Neutrophil (primary cell): Measurements from ENCODE around the gene CCBE1.

ENCODE experiments used
- H3K27ac ChIP-seq: fragments of 200-600 bp; sonication (generic); 2 replicates; pipeline ENCODE4 v1.5.1; 2016; ENCODE audit warnings: mild to moderate bottlenecking, moderate library complexity
- H3K27me3 ChIP-seq: fragments of 200-600 bp; sonication (generic); 2 replicates; pipeline ENCODE4 v1.6.0; 2016; ENCODE audit warnings: mild to moderate bottlenecking
- H3K36me3 ChIP-seq: fragments of 200-600 bp; sonication (generic); 2 replicates; pipeline ENCODE4 v1.5.1; 2017
- H3K4me1 ChIP-seq, 2 experiments: fragments of 200-600 bp in 1 of 2; sonication (generic) in 1 of 2; 1 replicate in 1 of 2; 2 replicates in 1 of 2; pipeline versions ENCODE4 v1.5.1 to v1.6.1; 2013 to 2016; ENCODE audit warnings: low read depth in 1 of 2, low read length in 1 of 2, mild to moderate bottlenecking in 1 of 2, moderate library complexity in 1 of 2; ENCODE audit not compliant: control insufficient read depth in 1 of 2, insufficient read depth in 1 of 2
- H3K4me3 ChIP-seq, 2 experiments: fragments of 200-600 bp in 1 of 2; sonication (generic) in 1 of 2; 1 replicate in 1 of 2; 2 replicates in 1 of 2; pipeline ENCODE4 v1.5.1; 2013 to 2016; ENCODE audit warnings: low read depth in 1 of 2, low read length in 1 of 2, mild to moderate bottlenecking in 1 of 2, moderate library complexity in 1 of 2
- H3K9me3 ChIP-seq: fragments of 200-600 bp; sonication (generic); 2 replicates; pipeline ENCODE4 v1.5.1; 2016
- CTCF ChIP-seq: fragments of 200-600 bp; sonication (generic); IDR thresholded peaks from 2 replicates; pipeline ENCODE4 v1.5.1; 2016; ENCODE audit warnings: antibody characterized with exemption

CCBE1 gene

GRCh38 chr18:59660366-59660765 lies 36.9 kb downstream of the CCBE1 start:
- Histone ChIP-seq H3K4me3 (no peak overlapping the region), H3K9me3 (no peaks in the 10 kb centered on the region), H3K4me1 (no peaks in the 10 kb centered on the region), H3K27me3 (peaks cover 13% of the 10 kb centered on the region), H3K27ac (no peak overlapping the region), H3K36me3 (no peaks in the 10 kb centered on the region)
- no peak for TF ChIP-seq CTCF

- Histone ChIP-seq H3K4me1 (no peaks in the 10 kb centered on the region), H3K27me3 (peaks cover 13% of the 10 kb centered on the region), H3K27ac (no peak overlapping the region), H3K36me3 (no peaks in the 10 kb centered on the region), H3K9me3 (no peaks in the 10 kb centered on the region), H3K4me3 (no peak overlapping the region)
- TF ChIP-seq CTCF: no peak
Observed at GRCh38 chr18:59659508-59660170, 37.6 kb downstream of the CCBE1 start.

GRCh38 chr18:59658941-59659340 lies 38.3 kb downstream of the CCBE1 start:
- Histone ChIP-seq H3K4me3 (no peak overlapping the region), H3K9me3 (no peaks in the 10 kb centered on the region), H3K36me3 (no peaks in the 10 kb centered on the region), H3K4me1 (no peaks in the 10 kb centered on the region), H3K27me3 (peaks cover 13% of the 10 kb centered on the region), H3K27ac (no peak overlapping the region)
- no peak for TF ChIP-seq CTCF

- Histone ChIP-seq H3K27ac (no peak overlapping the region), H3K36me3 (no peaks in the 10 kb centered on the region), H3K4me1 (no peaks in the 10 kb centered on the region), H3K4me3 (no peak overlapping the region), H3K9me3 (no peaks in the 10 kb centered on the region), H3K27me3 (peaks cover 9% of the 10 kb centered on the region)
- no peak for TF ChIP-seq CTCF
Observed at GRCh38 chr18:59657012-59657411, 40.2 kb downstream of the CCBE1 start.

- no peaks in the 10 kb centered on the region for H3K9me3 ChIP-seq
- H3K4me1 ChIP-seq: no peaks in the 10 kb centered on the region
- H3K27me3 ChIP-seq: peaks cover 9% of the 10 kb centered on the region
- H3K36me3 ChIP-seq: no peaks in the 10 kb centered on the region
- TF ChIP-seq CTCF: no peak
- no peak overlapping the region for H3K27ac ChIP-seq
- no peak overlapping the region for H3K4me3 ChIP-seq
Observed at GRCh38 chr18:59656373-59656887, 40.8 kb downstream of the CCBE1 start.
